HG03108 (cell line): Measurements from ENCODE around the gene ATP8A2.

Experiments used
- ATAC-seq: cut with Tn5 transposase; IDR thresholded peaks from one replicate; pipeline ENCODE4 v1.9.1; 2021; ENCODE audit warnings: moderate library complexity; ENCODE audit not compliant: unreplicated experiment

The ATP8A2 gene

GRCh38 chr13:25722893-25723292 is 351.1 kb downstream of the ATP8A2 start:
- ATAC-seq = no peak

- no peak for ATAC-seq
Measured at GRCh38 chr13:25725104-25725503, 353.3 kb downstream of the ATP8A2 start.

- ATAC-seq = no peak
Measured at GRCh38 chr13:25727250-25727649, 355.5 kb downstream of the ATP8A2 start.

GRCh38 chr13:25727810-25728209 is 356.0 kb downstream of the ATP8A2 start:
- ATAC-seq = no peak

GRCh38 chr13:25729201-25729600 is 357.4 kb downstream of the ATP8A2 start:
- ATAC-seq = no peak

GRCh38 chr13:25731037-25731436 is 359.3 kb downstream of the ATP8A2 start:
- ATAC-seq = no peak

- ATAC-seq = no peak
Measured at GRCh38 chr13:25731536-25731935, 359.8 kb downstream of the ATP8A2 start.

GRCh38 chr13:25732111-25732865 is 360.5 kb downstream of the ATP8A2 start:
- ATAC-seq = no peak

GRCh38 chr13:25733001-25733491 is 361.3 kb downstream of the ATP8A2 start:
- no peak for ATAC-seq

GRCh38 chr13:25733696-25734435 is 362.1 kb downstream of the ATP8A2 start:
- no peak for ATAC-seq

- ATAC-seq = no peak
Measured at GRCh38 chr13:25738342-25739196, 366.8 kb downstream of the ATP8A2 start.

- no peak for ATAC-seq
Measured at GRCh38 chr13:25739376-25739775, 367.6 kb downstream of the ATP8A2 start.

GRCh38 chr13:25741796-25742195 is 370.0 kb downstream of the ATP8A2 start:
- ATAC-seq = no peak

GRCh38 chr13:25742220-25742619 is 370.4 kb downstream of the ATP8A2 start:
- ATAC-seq = no peak

- ATAC-seq = no peak
Measured at GRCh38 chr13:25743421-25743820, 371.6 kb downstream of the ATP8A2 start.

GRCh38 chr13:25744178-25744577 is 372.4 kb downstream of the ATP8A2 start:
- ATAC-seq = no peak

GRCh38 chr13:25746131-25746530 is 374.4 kb downstream of the ATP8A2 start:
- no peak for ATAC-seq

GRCh38 chr13:25752957-25753551 is 381.3 kb downstream of the ATP8A2 start:
- ATAC-seq = no peak

- ATAC-seq = no peak
Measured at GRCh38 chr13:25753976-25754375, 382.2 kb downstream of the ATP8A2 start.

- ATAC-seq = no peak
Measured at GRCh38 chr13:25756251-25756650, 384.5 kb downstream of the ATP8A2 start.

- ATAC-seq = no peak
Measured at GRCh38 chr13:25756912-25757311, 385.1 kb downstream of the ATP8A2 start.
